MM.1S (cell line): ENCODE results near the gene ADGRD1.

Experiments
- CTCF ChIP-seq: fragments of 300-600 bp; sonication (generic); IDR thresholded peaks from 2 replicates; pipeline ENCODE4 v1.5.1; 2016; ENCODE audit warnings: antibody characterized with exemption, low read length, mixed read lengths
- EZH2phosphoT487 ChIP-seq: fragments of 300-600 bp; sonication (generic); IDR thresholded peaks from 2 replicates; pipeline ENCODE4 v1.6.1; 2018; ENCODE audit warnings: antibody characterized with exemption, low read length

- TF ChIP-seq CTCF (no peak), EZH2phosphoT487 (no peak)
Measured at GRCh38 chr12:131075611-131076010, 121.9 kb downstream of the ADGRD1 start.
